Right renal pelvis (tissue), 4 donors: ENCODE results near the gene APOC1. TPM values are rescaled to one million over a fixed set of nuclear protein-coding genes. Genes with fewer than 3 reads are reported as not detected.
"Not testable (repeated sequence)": the region's sequence is repeated elsewhere in the genome, so short reads cannot be mapped to it uniquely, and the experiment has no call there.

ENCODE experiments used
- DNase-seq, 4 donors: peaks; one replicate each; pipeline ENCODE4 v3.0.0-alpha.2; 2013; ENCODE audit warnings: low read depth in 4 of 4, low spot score in 3 of 4, missing footprints in 1 of 4
- polyA plus RNA-seq, 4 donors: library from polyadenylated mRNA; unstranded; fragments of 120-200 nt; gene quantifications; one replicate each; pipeline ENCODE4 v1.2.1, GENCODE V29; 2013; ENCODE audit not compliant: insufficient read length in 4 of 4

APOC1 gene
- polyA plus RNA-seq, 4 donors: 10.5 to 12.5 (median 11.2) TPM

DNA sequence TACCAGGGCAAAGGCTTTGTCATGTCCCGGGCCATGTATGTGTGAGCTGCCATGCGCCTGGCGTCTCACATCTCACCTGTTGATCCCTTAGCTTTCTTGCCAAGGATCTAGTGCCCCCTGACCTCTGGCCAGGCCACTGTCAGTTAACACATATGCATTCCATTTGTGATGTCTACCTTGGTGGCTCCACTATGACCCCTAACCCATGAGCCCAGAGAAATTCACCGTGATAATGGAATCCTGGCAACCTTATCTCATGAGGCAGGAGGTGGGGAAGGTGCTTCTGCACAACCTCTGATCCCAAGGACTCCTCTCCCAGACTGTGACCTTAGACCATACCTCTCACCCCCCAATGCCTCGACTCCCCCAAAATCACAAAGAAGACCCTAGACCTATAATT lies 26.1 kb upstream of the APOC1 start:
- DNase-seq: not testable (repeated sequence)

DNA sequence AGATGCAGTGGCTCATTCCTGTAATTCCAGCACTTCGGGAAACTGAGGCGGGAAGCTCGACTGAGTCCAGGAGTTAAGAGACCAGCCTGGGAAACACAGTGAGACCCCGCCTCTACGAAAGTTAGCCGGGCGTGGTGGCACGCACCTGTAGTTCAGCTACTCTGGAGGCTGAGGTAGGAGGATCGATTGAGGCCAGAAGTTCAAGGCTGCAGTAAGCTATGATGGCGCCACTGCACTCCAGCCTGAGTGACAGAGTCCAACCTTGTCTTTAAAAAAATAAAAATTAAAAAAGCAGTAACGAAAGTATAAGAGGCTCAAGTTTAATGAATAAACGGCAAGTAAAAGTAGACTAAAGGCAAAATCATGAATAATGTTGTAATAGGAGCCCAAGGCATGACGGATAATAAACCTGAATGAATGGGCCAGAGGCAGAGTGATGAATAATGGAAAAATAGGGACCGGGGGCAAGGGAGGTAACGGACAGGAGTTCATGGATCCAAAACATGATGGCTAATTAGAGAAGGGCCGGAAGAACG lies 24.5 kb upstream of the APOC1 start:
- DNase-seq: no peak

DNA sequence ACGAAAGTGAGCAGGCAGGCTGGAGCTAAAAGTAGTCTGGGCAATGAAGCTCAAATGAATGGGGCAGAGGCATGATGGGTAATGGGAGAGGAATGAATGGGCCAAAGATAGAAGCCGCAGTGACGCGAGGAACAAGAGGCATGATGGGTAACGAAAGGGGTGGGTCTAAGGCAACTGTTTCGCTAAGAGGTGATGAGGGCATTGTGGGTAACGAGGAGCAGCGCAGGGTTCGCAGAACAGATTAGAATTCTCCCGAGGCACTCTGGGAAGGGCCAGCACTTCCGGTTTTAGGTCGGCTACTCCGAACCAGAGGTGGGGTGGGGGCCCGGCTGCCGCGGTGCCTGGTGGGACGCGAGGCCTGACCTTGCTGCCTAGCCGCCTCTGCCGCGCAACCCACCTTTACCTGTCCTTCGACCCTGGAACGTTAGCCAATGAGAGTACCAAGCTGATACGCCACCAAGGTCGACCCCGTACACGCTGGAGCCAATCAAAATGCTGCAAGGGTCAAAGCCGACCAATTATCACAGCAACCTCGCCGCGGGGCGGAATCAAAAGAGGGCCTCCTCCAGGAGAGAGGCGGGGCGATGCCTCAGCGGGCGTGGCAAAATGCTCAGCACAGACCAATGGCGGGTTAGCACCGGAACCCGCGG lies 23.9 kb upstream of the APOC1 start:
- DNase-seq: peak in 3 of 4 donors; percentile 99 to 100 (median 99)

DNA sequence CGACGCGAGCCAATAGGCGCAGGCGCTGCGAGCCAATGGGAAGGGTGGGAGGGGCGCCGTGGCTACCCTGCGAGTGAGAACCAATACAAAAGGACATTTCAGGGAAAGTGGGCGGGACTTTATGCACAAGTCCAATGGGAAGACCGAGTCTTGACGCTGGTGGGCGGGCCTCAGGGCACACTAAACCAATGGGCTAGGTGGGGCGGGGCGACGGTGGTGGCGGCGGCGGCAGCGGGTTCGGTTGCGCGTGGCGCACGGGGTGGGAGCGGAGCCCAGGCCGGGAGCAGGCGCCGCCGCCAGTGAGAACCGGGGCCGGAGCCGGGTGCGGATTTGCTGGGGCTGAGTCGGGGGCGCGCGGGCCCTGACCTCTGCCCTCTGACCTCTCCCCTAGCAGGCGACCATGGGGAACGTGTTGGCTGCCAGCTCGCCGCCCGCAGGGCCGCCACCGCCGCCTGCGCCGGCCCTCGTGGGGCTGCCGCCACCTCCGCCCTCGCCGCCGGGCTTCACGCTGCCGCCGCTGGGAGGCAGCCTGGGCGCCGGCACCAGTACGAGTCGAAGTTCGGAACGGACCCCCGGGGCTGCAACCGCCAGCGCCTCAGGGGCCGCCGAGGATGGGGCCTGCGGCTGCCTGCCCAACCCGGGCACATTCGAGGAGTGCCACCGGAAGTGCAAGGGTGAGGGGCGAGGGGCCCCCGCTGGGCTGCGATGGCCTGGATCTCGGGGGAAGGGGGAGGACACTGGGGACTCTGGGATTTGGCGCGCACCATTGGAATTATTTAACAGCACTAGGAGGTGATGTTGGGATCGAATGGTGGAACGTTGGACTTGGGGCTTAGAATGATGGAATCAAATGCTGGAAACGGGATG lies 23.2 kb upstream of the APOC1 start, which contains the start of gene TOMM40:
Gene TOMM40 (plus strand): TSS at position 239 of the 867 bp plus-strand sequence. CDS start 162 bp downstream, at position 401.
- DNase-seq: peak in 2 of 4 donors; percentile 98 to 100

DNA sequence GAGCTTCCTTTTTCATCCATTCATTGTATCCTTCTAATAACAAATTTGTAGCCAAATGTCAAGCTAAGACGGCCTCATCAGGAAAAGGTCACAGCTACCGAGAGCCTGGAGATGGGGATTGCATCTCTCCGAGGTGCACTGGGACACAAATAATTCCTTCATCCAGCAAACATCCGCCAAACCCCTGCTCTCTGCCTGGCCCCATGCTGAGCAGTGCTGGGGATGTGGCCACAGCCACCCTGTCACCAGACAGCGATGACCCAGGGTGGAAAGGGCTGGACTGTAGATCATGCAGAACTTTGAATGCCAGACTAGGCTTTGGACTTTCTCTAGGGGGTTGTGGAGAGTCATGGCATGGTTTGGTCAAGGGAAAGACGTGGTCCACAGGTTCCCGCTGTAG lies 21.5 kb upstream of the APOC1 start:
- DNase-seq: no peak

DNA sequence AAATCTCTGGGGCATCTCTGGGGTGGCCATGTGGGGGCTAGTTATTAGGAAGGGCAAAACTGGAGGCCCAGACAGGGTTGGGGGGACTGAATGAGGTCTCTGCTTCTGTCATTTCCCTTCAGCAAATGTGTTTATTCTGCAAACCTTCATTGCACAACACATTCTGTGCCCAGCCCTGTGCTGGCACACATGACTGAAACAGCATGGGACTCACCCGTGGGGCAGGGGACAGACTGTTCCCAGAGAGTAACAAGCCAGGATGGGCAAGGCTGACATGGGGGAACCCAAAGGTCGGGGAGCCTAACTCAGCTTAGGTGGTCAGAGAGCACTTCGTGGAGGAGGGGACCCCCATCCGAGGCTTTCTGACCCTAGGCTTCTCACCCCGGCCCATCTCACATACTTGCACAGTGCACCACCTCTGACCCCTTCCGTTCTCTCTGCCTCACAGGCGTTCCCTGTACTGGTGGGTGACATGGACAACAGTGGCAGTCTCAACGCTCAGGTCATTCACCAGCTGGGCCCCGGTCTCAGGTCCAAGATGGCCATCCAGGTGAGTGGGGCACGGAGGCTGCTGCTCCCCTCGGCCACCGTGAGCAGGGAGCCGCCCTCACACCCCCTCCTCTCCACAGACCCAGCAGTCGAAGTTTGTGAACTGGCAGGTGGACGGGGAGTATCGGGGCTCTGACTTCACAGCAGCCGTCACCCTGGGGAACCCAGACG lies 20.9 kb upstream of the APOC1 start:
- DNase-seq: no peak

DNA sequence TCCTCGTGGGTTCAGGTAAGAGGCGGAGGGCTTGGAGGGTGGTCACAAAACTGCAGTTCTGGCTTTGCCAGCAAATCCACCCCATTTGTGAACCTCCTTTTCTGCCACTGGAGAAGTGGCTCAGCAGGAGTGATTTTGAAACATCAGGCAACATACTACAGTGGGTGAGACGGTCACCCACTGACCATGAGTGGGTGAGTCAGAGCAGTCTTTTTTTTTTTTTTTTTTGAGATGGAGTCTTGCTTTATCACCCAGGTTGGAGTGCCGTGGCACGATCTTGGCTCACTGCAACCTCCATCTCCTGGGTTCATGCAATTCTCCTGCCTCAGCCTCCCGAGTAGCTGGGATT lies 20.4 kb upstream of the APOC1 start:
- no peak for DNase-seq

DNA sequence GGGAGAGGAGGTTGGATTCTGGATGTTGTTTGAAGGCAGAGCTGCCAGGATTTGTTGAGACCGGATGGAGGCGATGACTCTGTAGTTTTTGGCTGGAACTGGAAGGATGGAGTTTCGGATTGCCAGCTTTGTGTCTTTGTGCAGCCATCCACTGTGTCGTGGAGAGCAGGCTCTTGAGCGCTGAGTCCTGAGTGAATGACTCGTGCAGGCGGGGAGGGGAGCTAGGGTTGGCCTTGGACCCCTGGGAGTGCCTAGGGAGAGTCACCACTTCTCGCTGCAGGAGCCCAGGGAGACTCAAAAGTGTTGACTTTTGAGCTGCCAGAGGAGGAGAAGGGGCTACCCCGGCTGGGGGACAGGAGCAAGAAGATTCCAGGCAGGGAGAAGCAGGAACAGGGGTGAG lies 19.5 kb upstream of the APOC1 start:
- no peak for DNase-seq

DNA sequence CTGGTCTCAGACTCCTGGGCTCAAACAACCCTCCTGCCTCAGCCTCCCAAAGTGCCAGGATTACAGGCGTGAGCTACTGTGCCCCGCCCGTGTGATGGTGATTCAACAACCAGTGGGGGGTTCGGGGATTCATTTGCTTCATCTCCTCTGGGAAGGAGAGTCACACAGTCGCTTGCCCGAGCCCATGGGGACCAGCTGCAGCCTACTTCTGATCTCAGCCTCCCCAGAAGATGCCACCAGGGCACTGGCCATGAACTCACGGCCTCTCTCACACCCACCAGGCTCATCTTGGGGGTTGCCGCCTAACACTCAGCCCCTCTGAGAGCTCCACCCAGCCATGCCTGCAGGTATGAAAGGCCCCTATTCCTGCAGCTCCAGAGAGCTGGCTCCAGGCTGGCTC lies 16.6 kb upstream of the APOC1 start:
- DNase-seq: no peak

DNA sequence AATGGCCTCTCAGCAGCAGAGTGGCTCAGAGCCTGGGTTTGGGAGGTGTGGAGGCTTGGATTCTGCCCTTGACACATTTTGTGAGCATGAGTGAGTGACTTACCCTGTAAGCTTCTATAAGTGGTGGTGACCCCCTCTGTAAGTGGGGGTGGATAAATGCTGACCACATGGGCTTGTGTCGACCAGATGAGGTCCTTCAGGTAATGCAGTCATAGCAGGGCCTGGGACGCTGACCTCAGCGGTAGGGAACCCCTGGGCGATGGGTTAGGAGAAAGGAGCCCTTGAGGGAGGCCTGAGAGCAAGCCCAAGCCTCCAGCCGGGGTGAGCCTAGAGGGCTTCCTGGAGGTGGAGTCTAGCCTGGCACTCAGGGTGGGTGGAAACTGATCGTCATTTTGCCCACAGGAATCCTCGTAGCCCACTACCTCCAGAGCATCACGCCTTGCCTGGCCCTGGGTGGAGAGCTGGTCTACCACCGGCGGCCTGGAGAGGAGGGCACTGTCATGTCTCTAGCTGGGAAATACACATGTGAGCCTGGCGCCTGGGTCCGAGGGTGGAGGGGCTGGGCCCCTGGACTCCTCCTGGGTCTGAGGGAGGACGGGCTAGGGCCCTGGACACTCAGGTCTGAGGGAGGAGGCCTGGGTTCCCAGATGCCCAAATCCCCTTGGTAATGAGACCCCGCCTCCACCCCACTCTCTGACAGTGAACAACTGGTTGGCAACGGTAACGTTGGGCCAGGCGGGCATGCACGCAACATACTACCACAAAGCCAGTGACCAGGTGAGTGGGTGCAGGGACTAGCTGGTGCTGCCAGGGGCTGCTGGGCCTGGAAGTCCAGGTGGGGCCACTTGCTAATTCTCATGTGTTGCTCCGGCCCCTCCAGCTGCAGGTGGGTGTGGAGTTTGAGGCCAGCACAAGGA lies 13.8 kb upstream of the APOC1 start:
- DNase-seq: no peak

DNA sequence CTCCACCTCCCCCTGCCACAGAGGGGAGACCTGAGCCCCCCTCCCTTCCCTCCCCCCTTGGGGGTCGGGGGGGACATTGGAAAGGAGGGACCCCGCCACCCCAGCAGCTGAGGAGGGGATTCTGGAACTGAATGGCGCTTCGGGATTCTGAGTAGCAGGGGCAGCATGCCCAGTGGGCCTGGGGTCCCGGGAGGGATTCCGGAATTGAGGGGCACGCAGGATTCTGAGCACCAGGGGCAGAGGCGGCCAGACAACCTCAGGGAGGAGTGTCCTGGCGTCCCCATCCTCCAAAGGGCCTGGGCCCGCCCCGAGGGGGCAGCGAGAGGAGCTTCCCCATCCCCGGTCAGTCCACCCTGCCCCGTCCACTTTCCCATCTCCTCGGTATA lies 11.2 kb upstream of the APOC1 start:
- DNase-seq: no peak

DNA sequence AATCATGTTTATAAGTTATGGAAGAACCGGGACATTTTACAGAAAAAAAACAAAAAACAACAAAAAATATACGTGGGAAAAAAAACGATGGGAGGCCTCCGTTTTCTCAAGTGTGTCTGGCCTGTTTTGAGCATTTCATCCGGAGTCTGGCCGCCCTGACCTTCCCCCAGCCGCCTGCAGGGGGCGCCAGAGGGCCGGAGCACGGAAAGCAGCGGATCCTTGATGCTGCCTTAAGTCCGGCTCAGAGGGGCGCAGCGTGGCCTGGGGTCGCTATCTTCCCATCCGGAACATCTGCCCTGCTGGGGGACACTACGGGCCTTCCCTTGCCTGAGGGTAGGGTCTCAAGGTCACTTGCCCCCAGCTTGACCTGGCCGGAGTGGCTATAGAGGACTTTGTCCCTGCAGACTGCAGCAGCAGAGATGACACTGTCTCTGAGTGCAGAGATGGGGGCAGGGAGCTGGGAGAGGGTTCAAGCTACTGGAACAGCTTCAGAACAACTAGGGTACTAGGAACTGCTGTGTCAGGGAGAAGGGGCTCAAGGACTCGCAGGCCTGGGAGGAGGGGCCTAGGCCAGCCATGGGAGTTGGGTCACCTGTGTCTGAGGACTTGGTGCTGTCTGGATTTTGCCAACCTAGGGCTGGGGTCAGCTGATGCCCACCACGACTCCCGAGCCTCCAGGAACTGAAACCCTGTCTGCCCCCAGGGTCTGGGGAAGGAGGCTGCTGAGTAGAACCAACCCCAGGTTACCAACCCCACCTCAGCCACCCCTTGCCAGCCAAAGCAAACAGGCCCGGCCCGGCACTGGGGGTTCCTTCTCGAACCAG lies 10.6 kb upstream of the APOC1 start:
- no peak for DNase-seq

DNA sequence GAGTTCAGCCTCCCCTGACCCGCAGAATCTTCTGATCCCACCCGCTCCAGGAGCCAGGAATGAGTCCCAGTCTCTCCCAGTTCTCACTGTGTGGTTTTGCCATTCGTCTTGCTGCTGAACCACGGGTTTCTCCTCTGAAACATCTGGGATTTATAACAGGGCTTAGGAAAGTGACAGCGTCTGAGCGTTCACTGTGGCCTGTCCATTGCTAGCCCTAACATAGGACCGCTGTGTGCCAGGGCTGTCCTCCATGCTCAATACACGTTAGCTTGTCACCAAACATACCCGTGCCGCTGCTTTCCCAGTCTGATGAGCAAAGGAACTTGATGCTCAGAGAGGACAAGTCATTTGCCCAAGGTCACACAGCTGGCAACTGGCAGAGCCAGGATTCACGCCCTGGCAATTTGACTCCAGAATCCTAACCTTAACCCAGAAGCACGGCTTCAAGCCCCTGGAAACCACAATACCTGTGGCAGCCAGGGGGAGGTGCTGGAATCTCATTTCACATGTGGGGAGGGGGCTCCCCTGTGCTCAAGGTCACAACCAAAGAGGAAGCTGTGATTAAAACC lies 9.9 kb upstream of the APOC1 start:
- no peak for DNase-seq

DNA sequence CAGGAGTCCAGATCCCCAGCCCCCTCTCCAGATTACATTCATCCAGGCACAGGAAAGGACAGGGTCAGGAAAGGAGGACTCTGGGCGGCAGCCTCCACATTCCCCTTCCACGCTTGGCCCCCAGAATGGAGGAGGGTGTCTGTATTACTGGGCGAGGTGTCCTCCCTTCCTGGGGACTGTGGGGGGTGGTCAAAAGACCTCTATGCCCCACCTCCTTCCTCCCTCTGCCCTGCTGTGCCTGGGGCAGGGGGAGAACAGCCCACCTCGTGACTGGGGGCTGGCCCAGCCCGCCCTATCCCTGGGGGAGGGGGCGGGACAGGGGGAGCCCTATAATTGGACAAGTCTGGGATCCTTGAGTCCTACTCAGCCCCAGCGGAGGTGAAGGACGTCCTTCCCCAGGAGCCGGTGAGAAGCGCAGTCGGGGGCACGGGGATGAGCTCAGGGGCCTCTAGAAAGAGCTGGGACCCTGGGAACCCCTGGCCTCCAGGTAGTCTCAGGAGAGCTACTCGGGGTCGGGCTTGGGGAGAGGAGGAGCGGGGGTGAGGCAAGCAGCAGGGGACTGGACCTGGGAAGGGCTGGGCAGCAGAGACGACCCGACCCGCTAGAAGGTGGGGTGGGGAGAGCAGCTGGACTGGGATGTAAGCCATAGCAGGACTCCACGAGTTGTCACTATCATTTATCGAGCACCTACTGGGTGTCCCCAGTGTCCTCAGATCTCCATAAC lies 8.8 kb upstream of the APOC1 start, which contains the start of gene APOE:
Gene APOE (plus strand): TSS at position 360 of the 724 bp plus-strand sequence. CDS start 829 bp downstream, outside the sequence.
- DNase-seq: no peak

DNA sequence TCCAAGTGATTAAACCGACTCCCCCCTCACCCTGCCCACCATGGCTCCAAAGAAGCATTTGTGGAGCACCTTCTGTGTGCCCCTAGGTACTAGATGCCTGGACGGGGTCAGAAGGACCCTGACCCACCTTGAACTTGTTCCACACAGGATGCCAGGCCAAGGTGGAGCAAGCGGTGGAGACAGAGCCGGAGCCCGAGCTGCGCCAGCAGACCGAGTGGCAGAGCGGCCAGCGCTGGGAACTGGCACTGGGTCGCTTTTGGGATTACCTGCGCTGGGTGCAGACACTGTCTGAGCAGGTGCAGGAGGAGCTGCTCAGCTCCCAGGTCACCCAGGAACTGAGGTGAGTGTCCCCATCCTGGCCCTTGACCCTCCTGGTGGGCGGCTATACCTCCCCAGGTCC lies 6.8 kb upstream of the APOC1 start:
- DNase-seq: no peak

DNA sequence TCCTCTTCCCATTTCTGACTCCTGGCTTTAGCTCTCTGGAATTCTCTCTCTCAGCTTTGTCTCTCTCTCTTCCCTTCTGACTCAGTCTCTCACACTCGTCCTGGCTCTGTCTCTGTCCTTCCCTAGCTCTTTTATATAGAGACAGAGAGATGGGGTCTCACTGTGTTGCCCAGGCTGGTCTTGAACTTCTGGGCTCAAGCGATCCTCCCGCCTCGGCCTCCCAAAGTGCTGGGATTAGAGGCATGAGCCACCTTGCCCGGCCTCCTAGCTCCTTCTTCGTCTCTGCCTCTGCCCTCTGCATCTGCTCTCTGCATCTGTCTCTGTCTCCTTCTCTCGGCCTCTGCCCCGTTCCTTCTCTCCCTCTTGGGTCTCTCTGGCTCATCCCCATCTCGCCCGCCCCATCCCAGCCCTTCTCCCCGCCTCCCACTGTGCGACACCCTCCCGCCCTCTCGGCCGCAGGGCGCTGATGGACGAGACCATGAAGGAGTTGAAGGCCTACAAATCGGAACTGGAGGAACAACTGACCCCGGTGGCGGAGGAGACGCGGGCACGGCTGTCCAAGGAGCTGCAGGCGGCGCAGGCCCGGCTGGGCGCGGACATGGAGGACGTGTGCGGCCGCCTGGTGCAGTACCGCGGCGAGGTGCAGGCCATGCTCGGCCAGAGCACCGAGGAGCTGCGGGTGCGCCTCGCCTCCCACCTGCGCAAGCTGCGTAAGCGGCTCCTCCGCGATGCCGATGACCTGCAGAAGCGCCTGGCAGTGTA lies 6.2 kb upstream of the APOC1 start:
- no peak for DNase-seq

DNA sequence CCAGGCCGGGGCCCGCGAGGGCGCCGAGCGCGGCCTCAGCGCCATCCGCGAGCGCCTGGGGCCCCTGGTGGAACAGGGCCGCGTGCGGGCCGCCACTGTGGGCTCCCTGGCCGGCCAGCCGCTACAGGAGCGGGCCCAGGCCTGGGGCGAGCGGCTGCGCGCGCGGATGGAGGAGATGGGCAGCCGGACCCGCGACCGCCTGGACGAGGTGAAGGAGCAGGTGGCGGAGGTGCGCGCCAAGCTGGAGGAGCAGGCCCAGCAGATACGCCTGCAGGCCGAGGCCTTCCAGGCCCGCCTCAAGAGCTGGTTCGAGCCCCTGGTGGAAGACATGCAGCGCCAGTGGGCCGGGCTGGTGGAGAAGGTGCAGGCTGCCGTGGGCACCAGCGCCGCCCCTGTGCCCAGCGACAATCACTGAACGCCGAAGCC lies 5.6 kb upstream of the APOC1 start:
- no peak for DNase-seq
